Activated CD4-positive, alpha-beta T cell treated with anti-CD3 and anti-CD28 coated beads, Interleukin-2, Interleukin-4, amounts not matched to agents 100 ng/mL and 50 ng/mL, durations not matched to agents 16 hours and 8 hours (primary cell): ENCODE measurements around the gene HP.

Source experiments
- DNase-seq: peaks from one replicate; pipeline ENCODE4 v3.0.0-alpha.2; 2020; ENCODE audit warnings: low spot score

Gene HP

DNA sequence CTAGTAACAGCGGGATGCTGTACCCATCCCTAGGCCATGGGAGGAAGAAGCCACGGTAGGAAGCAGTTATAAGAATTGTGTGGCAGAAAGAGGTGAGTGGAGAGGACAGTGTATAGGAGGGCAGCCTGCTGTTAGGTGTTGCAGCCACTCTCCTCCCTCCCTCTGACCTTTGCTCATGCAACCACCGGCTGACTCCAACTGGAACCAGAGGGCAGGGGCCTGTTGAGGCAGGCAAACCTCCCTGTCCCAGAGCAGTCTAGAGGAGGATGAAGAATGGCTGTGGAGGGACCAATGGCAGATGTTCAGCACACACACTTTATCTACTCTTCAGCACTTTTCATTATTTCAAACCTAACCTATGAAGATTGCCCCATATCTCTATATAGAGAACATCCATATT is 36.9 kb downstream of the HP start:
- DNase-seq: no peak

DNA sequence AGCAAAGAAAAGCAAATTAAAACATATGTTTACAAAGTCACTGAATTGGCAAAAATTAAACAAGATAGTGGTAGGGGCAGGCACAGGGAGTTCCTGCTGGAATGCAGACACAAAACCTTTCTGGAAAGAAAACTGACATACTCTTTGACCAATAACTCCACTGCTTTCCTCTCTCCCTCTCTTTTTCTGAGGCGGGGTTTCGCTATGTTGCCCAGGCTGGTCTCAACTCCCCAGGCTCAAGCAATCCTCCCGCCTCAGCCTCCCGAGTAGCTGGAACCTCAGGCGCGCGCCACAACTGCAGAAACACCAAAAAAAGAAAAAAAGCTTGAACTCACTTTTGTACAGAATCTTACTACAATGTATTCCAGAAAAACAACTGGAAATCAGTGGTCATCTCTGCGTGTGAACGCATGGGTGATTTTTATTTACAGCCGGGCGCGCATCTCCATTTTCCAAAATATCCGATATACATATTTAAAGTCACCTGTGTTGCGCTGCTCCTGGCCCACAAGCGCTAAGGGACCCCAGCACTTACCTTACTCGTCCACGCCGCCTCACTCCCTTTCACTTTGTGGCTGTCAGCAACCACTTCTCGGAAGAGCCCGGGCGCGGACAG is 38.6 kb downstream of the HP start:
- peak; percentile 10 for DNase-seq

DNA sequence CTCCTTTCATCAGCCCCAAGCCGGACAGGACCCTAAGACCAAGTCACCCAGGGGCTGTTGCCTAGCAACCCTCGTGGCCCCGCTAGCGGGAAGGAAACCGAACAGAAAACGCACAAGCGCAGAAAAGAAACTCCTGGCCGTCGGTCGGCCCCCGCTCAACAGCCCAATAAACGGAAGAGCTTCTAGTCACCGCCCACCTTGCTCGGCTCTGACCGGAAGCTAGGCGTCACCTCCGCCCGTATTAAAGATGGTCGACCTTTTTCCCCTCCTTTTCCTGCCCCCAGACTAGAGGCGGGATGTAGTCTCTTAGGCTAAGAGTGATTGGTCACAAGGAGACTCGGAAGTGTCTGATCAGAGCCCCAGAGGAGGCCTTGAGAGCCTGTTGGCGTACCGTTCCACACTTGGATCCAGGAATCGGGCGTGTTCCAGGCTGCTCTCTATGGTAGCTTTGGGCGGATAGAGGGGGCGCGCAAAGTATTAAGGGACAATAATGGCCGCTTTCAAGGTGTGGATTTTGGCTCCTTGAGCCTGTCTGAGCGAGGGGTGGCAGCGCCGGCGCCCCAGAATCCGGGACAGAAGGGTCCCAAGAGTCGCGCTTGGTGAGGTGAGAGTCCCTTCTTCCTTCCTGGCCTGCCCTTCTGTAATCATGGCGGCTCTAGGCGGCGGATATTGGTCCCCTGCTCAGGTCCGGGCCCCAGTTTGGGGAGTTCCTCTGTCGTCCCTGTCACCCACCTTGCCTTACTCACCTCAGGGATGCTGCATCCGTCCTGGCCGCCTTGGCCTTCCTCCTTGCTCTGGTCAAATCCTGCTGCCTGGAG is 39.4 kb downstream of the HP start, which contains the start of the genes DHX38 and TXNL4B:
Gene DHX38, plus strand, starts transcription at position 400 of the 818 bp plus-strand sequence. CDS start 2,311 bp downstream, outside the sequence.
Gene TXNL4B, minus strand, starts transcription at position 173 of the 818 bp plus-strand sequence. CDS start 2,871 bp downstream, outside the sequence.
- peak; percentile 98 for DNase-seq

DNA sequence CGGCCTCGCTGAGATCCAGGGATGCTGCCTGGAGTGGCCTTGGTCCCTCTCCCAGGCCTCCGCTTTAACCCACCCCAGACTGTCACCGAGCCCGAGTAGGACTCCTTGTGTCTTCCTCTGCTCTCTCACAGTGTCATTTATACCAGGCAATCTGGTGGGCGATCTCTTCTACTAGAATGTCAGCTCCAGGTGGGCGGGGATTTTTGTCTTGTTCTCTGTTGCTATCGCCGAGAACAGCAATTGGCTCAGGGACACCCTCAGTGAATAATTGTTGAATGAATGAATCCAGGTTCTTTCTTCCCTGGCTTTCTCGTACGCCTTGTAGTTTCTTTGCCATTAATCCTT is 39.9 kb downstream of the HP start:
- no peak for DNase-seq

DNA sequence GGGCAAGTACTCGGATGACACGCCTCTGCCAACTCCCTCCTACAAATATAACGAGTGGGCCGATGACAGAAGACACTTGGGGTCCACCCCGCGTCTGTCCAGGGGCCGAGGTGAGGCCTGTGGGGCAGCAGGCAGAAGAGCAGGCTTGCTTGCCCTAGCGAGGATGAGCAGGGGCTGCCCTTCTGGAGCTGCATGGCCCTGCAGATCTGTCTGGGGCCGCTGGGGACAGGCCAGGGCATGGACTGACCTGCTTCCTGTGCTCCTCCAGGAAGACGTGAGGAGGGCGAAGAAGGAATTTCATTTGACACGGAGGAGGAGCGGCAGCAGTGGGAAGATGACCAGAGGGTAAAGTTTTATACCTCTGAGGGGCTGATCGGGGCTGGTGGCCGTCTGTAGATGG is 44.6 kb downstream of the HP start:
- DNase-seq: no peak

DNA sequence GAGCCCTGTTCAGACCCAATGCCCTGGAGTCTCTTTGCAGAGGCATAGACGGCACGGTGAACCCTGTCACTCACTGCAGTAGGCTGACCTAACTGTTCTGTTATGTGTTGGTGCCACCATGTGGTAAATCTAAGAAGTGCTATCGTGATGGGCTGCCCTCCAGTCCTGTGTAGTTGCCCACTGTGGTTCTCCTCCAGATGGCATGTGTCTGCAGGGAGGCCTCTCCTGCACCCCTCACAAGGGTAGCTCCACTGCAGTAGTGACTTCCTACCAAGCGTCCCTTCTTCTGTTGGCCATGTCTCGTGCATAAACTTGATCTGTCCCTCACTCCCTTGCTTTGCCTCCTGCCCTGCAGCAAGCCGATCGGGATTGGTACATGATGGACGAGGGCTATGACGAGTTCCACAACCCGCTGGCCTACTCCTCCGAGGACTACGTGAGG is 45.1 kb downstream of the HP start:
- DNase-seq: peak; percentile 60

DNA sequence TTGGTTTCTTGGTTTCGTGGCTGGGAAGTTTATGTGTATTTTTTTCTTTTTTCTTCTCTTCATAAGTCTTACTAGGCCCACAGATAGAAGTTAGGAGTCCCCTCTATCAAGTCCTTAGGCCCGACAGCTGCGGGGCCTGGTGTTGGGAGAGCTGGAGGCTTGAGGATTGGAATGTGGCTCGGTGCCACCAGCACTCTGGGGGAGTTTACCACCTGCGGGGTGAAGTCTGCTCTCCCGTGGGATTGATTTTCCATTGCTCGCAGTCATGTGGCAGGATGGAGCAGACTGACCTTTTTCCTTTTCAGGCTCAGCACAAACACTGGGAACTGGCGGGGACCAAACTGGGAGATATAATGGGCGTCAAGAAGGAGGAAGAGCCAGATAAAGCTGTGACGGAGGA is 46.9 kb downstream of the HP start:
- DNase-seq: no peak

DNA sequence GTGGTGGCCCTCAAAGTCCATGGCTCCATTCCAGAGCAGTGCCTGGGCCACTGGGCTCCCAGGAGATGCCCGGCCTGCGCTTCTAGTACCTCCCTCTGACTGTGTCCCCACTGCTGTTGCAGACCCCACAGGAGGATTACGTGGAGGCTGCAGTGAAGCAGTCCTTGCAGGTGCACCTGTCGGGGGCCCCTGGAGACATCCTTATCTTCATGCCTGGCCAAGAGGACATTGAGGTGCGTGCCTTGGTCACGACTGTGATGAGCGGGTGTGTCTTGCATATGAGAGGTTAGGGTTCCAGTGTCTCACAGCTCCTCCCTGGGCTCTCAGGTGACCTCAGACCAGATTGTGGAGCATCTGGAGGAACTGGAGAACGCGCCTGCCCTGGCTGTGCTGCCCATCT is 50.6 kb downstream of the HP start:
- DNase-seq: no peak

DNA sequence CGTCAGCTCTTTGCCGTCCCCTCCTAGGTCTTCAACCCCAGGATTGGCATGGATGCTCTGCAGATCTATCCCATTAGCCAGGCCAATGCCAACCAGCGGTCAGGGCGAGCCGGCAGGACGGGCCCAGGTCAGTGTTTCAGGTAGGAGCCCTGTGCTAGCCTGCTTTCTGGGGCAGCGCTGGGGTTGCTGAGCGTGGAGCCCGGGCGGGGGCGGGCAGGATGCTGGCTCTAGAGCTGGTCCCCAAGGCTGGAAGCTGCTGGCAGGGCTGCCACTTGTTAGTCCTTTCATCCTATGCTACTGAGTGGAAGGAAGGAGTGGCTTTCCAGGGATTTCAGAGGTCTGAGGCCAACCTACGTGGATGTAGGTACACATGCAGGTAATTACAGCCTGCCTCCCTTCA is 51.7 kb downstream of the HP start:
- no peak for DNase-seq

DNA sequence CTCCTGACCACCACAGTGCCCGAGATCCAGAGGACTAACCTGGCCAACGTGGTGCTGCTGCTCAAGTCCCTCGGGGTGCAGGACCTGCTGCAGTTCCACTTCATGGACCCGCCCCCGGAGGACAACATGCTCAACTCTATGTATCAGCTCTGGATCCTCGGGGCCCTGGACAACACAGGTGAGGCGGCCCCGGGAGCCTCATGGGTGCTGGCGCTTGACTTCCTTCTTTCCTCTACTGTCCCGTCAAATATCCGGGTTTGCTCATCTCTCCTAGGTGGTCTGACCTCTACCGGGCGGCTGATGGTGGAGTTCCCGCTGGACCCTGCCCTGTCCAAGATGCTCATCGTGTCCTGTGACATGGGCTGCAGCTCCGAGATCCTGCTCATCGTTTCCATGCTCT is 53.1 kb downstream of the HP start:
- no peak for DNase-seq

DNA sequence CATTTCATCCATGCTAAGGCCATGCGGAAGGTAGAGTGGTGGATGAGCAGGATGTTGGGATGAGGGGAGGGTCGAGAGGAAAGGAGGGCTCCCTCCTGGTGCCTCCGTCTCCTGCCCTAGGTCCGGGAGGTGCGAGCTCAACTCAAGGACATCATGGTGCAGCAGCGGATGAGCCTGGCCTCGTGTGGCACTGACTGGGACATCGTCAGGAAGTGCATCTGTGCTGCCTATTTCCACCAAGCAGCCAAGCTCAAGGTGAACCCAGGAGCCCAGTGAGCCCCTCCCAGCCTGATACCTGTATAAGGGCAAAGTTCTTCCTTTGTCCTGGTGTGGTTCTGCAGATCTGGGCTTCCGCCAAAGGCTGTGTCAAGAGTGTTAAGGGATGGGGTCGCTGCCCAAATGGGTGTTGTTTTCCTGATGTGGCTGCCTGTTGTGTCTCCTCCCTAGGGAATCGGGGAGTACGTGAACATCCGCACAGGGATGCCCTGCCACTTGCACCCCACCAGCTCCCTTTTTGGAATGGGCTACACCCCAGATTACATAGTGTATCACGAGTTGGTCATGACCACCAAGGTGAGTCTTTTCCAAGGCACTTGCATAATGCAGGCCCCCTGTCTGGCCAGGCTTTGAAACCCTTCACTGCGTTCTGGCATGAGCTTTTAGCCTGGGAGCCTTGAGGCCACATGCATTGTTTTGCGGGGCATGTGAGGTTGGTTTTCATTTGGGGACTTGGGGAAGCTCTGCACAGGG is 54.2 kb downstream of the HP start:
- no peak for DNase-seq

DNA sequence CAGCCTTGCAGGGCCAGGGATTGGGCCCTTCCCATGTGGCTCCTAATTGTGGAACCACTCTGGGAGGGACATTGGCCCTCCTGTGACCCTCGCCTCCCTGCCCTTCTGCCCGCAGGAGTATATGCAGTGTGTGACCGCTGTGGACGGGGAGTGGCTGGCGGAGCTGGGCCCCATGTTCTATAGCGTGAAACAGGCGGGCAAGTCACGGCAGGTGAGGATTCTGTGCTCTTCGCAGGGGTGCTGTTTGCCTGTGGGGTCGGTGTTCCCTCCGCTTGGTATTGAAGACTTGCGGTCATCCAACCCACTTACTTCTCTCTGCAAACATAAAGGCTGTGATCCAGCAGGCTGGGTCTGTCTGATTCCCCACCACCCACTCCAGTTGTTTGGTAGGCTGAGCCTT is 55.0 kb downstream of the HP start:
- no peak for DNase-seq

DNA sequence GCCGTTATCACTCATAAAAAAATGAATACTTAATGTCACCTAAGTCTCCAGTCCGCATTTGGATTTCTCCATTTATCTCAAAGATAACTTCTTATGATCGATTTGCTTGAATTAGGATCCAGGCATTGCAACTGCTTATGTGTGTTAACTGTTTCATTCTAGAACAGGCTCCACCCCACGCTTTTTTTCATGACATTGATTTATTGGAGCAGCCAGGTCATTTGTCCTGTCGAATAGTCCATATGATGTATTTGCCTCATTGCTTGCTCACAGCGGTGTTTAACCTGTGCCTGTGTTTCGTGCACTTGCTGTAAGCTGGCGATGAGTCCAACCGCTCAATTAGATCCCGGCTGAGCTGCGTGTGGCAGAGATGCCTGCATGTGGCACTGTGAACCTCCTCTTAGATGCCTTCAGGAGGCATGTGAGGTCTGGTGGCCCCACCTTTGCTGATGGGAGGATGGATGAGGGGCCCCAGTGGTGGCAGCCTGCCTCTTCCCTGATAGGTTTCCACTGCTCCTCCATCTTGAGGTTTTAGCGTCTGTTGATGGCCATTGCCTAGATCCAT is 55.7 kb downstream of the HP start:
- DNase-seq: no peak
